ENCODE data around the gene EXO1. TPM values are rescaled to one million over a fixed set of nuclear protein-coding genes. Genes with fewer than 3 reads are reported as not detected.
"Not testable (repeated sequence)": the region's sequence is repeated elsewhere in the genome, so short reads cannot be mapped to it uniquely, and the experiment has no call there.

The EXO1 gene
- total and polyA plus RNA-seq, 11 donors = 0.07 to 4.1 (median 0.55) TPM; not detected in 5

GRCh38 chr1:241822846-241823245 is 25.2 kb upstream of the EXO1 start:
- intact Hi-C loops (cut with DNase I) = no loop called here
- ATAC-seq = no peak
- TF ChIP-seq, protein P1, sequence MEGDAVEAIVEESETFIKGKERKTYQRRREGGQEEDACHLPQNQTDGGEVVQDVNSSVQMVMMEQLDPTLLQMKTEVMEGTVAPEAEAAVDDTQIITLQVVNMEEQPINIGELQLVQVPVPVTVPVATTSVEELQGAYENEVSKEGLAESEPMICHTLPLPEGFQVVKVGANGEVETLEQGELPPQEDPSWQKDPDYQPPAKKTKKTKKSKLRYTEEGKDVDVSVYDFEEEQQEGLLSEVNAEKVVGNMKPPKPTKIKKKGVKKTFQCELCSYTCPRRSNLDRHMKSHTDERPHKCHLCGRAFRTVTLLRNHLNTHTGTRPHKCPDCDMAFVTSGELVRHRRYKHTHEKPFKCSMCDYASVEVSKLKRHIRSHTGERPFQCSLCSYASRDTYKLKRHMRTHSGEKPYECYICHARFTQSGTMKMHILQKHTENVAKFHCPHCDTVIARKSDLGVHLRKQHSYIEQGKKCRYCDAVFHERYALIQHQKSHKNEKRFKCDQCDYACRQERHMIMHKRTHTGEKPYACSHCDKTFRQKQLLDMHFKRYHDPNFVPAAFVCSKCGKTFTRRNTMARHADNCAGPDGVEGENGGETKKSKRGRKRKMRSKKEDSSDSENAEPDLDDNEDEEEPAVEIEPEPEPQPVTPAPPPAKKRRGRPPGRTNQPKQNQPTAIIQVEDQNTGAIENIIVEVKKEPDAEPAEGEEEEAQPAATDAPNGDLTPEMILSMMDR (IDR thresholded peaks at IDR 0.05) = no peak
- TF ChIP-seq POLR2A (IDR thresholded peaks at IDR 0.05) = no peak

DNA sequence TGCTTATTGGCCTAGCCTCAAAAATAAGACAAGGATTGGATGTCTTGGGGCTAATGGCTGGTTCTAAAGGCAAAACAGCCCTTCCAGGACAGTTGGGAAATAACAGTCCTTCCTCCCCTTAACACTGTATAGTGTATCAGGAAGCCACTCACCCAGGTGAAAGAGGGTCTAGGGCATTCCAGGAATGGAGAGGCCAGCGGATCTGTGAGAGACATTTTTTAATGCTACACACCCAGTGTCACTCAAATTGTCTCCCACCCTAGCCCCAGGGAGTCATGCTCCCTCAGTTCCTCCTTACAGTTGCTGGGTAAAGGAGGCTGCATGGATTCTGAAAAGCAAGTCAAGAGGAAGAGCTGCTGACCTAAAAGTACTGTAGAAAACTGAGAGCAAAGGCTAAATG is 24.1 kb upstream of the EXO1 start:
- 90 to 95% (median 93%) methylated on average over 1 of the region's 1 CpG for WGBS, 4 donors
- Histone ChIP-seq H3K4me3 (no peak overlapping the region), H3K27me3 (no peaks in the 10 kb centered on the region), H3K36me3 (no peaks in the 10 kb centered on the region), H3K27ac (no peak overlapping the region), H3K9me3 (no peaks in the 10 kb centered on the region), H3K4me1 (peaks cover 0 to 8% (median 0%) of the 10 kb centered on the region in 12 donors)
- no peak for DNase-seq
- no peak for TF ChIP-seq POLR2A (IDR thresholded peaks at IDR 0.05)
- TF ChIP-seq, protein P1 (IDR thresholded peaks at IDR 0.05) = no peak
- no peak for ATAC-seq
- intact Hi-C loops (cut with DNase I) = no loop called here

More at GRCh38 chr1:241822846-241823245, 25.2 kb upstream of the EXO1 start:
- Histone ChIP-seq H3K27ac (no peak overlapping the region), H3K4me1 (peaks cover 0 to 5% (median 0%) of the 10 kb centered on the region in 12 donors), H3K36me3 (no peaks in the 10 kb centered on the region), H3K4me3 (no peak overlapping the region), H3K27me3 (no peaks in the 10 kb centered on the region), H3K9me3 (no peaks in the 10 kb centered on the region)
- no peak for DNase-seq

DNA sequence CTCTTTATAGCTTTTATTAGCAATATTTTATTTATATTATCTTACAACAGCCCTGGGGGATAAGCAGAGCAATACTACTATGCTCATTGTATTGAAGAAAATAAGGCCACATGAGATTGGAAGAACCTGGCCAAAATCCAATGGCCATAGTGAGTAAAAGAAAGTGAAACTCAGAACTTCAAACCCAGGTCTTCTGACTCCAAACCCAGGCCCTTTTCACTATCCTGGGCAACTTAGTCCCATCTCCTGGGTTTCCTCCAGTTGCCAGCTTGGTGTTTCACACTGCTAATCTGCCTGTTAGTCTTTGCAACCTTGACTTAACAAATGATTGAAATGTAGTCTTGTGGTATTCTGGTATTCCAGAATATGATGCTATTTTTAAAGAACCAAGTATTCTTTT is 22.4 kb upstream of the EXO1 start:
- intact Hi-C loops (cut with DNase I) = loop anchor here in 1 of 10 donors (5.0 kb wide), 1 partner anchor 213 kb away; no protein-coding TSS in a partner anchor
- H3K27ac ChIP-seq = no peak overlapping the region
- no peak for ATAC-seq

GRCh38 chr1:241826613-241827012 is 21.4 kb upstream of the EXO1 start:
- not testable (repeated sequence) for H3K27me3 ChIP-seq, H3K4me3 ChIP-seq, DNase-seq, H3K27ac ChIP-seq, ATAC-seq, H3K4me1 ChIP-seq, H3K36me3 ChIP-seq, H3K9me3 ChIP-seq
- WGBS, 4 donors = 91 to 94% (median 93%) methylated on average over 9 of the region's 9 CpGs
- intact Hi-C loops (cut with DNase I) = loop anchor here in 1 of 10 donors (5.0 kb wide), 1 partner anchor 214 kb away; no protein-coding TSS in a partner anchor

More for the DNA sequence above, 22.4 kb upstream of the EXO1 start:
- Histone ChIP-seq H3K9me3 (no peaks in the 10 kb centered on the region), H3K27me3 (no peaks in the 10 kb centered on the region), H3K4me1 (peaks cover 0 to 8% (median 0%) of the 10 kb centered on the region in 12 donors), H3K36me3 (no peaks in the 10 kb centered on the region), H3K4me3 (no peak overlapping the region)
- TF ChIP-seq POLR2A (IDR thresholded peaks at IDR 0.05) = no peak
- TF ChIP-seq, protein P1 (IDR thresholded peaks at IDR 0.05) = no peak
- DNase-seq = no peak

DNA sequence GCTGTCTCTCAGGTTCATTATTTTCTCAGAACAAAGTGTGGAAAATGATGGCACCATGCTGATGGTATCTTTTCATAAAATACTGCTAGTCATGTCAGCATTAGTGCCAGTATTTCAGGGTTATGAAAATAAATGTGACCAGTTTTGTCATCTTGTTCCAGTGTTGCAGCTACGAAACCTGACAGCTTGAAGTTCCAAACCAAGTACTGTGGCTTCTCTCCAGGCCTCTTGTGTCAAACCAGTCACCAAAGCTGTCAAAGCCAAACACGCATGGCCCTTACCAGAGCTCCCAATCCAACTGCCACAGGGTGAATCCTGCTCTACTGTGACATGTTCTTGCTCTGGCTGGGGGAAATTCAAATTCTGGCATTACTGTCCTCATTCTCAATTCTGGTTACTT is 20.7 kb upstream of the EXO1 start:
- 44 to 60% (median 54%) methylated on average over 2 of the region's 2 CpGs for WGBS, 4 donors
- no peaks in the 10 kb centered on the region for H3K9me3 ChIP-seq
- H3K4me3 ChIP-seq = no peak overlapping the region
- ATAC-seq (peak in 3 of 4 donors; percentile 73 to 85 (median 76)), DNase-seq (peak in 1 of 5 donors; percentile 33)
- intact Hi-C loops (cut with DNase I) = loop anchor here in 1 of 10 donors (5.0 kb wide), 1 partner anchor 215 kb away; no protein-coding TSS in a partner anchor
- TF ChIP-seq, protein P1 (IDR thresholded peaks at IDR 0.05) = no peak
- peaks cover 0 to 8% (median 0%) of the 10 kb centered on the region in 12 donors for H3K4me1 ChIP-seq
- H3K36me3 ChIP-seq = no peaks in the 10 kb centered on the region
- no peak overlapping the region for H3K27ac ChIP-seq
- no peaks in the 10 kb centered on the region for H3K27me3 ChIP-seq
